Neural progenitor cell (in vitro differentiated cells): ENCODE measurements around the gene NUS1.

Source experiments
- CTCF ChIP-seq: fragments of 200-600 bp; sonication (generic); IDR thresholded peaks from 2 replicates; pipeline ENCODE4 v1.5.1; 2017; ENCODE audit warnings: antibody characterized with exemption, mild to moderate bottlenecking
- EZH2 ChIP-seq: fragments of 200-600 bp; sonication (generic); IDR thresholded peaks from 2 replicates; pipeline ENCODE4 v1.6.1; 2017; ENCODE audit warnings: antibody characterized with exemption, mild to moderate bottlenecking, moderate library complexity
- EZH2phosphoT487 ChIP-seq: fragments of 200-600 bp; sonication (generic); IDR thresholded peaks from 2 replicates; pipeline ENCODE4 v1.6.1; 2017; ENCODE audit warnings: antibody characterized with exemption

- TF ChIP-seq EZH2phosphoT487 (no peak), CTCF (no peak), EZH2 (no peak)
Observed at GRCh38 chr6:117685359-117685758, 10.1 kb downstream of the NUS1 start.
